Sciatic nerve (tissue), 2 donors: ENCODE measurements around the gene CIAO3. TPM values are rescaled to one million over a fixed set of nuclear protein-coding genes. Genes with fewer than 3 reads are reported as not detected.

Experiments
- ATAC-seq: fragments of 200-7000 bp; cut with Tn5 transposase; one replicate; pipeline ENCODE4 v1.9.1; 2020; ENCODE audit warnings: mild to moderate bottlenecking, moderate library complexity
- DNase-seq: peaks from one replicate; pipeline ENCODE4 v3.0.0-alpha.2; 2020; ENCODE audit warnings: low spot score
- intact Hi-C: fragments of 100-400 bp; cut with DNase I; formaldehyde crosslinking; loops from one replicate; pipeline ENCODE4 v1.14.2; 2022
- total RNA-seq: library from RNA; stranded (reverse); fragmentation: NEBNext Ultra II Directional; extraction: Animal tissue kit (Norgen Biotek cat#: 25700); gene quantifications from one replicate; pipeline ENCODE4 v1.2.1, GENCODE V29; 2021
- donor health status: DM: no; HTN: no; CAD: no.
- donor health status: DM: no; HTN: no; CAD: no.

Gene CIAO3
- total RNA-seq, 1 donor from 2014 or later: 26.9 TPM

DNA sequence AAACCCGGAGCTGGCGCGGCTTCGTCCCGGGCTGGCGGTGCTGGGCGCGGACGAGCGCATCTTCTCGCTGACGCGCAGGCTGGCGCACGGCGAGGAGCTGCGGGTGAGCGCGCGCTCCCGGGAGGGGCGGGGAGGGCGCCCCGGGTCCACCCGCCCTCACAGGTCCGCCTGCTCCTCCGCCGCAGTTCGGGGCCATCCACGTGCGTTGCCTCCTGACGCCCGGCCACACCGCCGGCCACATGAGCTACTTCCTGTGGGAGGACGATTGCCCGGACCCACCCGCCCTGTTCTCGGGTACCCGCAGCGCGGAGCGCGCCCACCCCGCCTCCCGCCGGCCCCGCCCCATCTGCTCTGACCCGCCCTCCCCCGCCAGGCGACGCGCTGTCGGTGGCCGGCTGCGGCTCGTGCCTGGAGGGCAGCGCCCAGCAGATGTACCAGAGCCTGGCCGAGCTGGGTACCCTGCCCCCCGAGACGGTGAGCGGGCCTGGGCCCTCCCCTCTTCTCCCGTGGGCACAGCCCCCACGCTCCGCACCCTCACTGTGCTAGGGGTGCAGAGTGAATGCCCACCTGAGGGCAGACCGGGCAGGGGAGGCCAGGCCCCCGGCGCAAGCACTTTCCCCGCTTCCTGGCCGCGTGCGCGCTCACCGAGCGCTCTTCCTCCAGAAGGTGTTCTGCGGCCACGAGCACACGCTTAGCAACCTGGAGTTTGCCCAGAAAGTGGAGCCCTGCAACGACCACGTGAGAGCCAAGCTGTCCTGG, 12.5 kb downstream of the CIAO3 start:
- ATAC-seq (peak; percentile 46), DNase-seq (peak; percentile 82)
- intact Hi-C loops: no loop called here

DNA sequence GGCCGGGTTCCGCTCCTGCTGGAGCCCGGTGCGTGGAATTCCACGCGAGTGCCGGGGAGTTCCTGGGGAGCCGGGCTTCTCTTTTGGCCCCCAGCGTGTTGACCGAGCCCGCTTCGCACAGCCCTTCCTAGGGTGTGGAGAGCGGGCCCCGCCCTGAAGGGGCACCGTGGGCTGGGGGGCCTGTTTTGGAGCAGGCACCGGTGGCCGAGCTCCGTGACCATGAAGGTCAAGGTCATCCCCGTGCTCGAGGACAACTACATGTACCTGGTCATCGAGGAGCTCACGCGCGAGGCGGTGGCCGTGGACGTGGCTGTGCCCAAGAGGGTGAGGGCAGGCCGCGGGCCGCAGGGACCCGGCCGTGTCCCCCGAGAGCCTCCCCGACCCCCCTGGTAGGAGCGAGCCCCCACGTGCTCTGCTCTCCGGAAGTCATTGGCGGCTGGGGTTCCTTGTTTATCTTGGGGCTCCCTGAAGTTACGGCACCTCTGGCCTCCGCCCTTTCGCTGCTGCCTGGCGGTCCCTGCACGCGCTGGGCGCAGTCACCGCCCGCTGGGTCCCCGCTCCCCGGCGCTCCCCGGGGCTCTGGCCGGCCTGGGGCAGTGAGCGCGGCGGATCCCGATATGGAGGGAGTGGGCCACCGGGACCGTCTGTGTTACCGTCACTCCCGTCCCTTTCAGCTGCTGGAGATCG, 13.4 kb downstream of the CIAO3 start:
- intact Hi-C loops: no loop called here
- DNase-seq (no peak), ATAC-seq (no peak)

DNA sequence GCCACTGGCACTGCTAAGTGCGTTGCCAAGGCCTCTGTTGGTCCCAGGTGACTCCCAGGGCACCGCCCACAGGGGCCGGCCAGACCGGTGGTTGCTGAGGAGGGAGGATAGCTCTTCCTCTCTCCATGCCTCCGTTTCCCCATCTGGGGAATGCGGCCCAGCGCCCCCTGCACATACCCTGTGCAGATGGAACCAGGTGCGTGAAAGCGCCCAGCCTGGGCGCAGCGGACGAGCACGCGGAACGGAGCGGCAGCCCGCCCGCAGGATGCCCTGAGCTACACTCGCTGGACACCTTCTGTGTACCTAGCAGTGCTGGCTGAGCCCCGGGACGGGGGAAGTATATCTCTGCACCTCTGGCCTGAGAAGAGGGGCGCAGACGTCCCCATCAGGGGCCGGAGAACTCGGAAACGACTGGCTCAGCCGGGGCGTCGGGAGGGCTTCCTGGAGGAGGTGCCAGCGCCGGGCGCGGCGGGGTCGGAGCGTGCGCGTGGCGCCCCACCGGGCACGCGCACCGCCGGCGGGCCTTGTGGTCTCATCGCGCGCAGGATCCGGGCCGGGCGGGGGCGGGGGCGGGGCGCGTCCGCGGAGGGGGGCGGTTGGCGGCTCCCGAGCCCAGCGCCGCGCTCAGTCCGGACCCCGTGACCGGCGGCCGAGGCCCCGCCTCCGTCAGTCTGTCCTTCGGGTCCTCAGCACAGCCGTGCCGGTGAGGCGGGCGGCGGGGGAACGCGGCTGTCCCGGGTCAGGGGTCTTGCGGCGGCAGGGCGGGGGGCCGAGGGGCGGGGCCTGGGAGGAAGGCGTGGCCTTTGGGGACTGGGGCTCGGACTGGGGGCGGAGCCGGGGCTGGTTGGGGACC, 14.1 kb downstream of the CIAO3 start, which contains the start of the genes CCDC78 and HAGHL:
CCDC78 (minus strand) TSS at position 6 of the 853 bp plus-strand sequence. CDS start 76 bp downstream, outside the sequence.
HAGHL (plus strand) TSS at position 669 of the 853 bp plus-strand sequence. CDS start 404 bp downstream, outside the sequence.
- DNase-seq (peak; percentile 84), ATAC-seq (no peak)
- intact Hi-C loops: no loop called here

DNA sequence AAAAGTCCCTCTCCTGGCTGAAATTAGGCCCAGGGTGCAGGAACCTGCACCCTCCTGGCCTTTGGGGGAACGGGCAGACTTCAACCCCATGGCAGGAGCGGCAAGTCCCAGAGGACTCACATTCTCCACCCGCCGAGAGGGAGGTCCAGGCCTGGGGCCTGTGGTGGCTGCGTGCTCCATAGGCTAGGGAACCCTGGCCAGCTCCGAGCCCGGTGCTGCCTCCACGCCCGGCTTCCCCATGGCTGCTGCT, 14.7 kb downstream of the CIAO3 start:
- ATAC-seq: no peak
- intact Hi-C loops: no loop called here
- no peak for DNase-seq

DNA sequence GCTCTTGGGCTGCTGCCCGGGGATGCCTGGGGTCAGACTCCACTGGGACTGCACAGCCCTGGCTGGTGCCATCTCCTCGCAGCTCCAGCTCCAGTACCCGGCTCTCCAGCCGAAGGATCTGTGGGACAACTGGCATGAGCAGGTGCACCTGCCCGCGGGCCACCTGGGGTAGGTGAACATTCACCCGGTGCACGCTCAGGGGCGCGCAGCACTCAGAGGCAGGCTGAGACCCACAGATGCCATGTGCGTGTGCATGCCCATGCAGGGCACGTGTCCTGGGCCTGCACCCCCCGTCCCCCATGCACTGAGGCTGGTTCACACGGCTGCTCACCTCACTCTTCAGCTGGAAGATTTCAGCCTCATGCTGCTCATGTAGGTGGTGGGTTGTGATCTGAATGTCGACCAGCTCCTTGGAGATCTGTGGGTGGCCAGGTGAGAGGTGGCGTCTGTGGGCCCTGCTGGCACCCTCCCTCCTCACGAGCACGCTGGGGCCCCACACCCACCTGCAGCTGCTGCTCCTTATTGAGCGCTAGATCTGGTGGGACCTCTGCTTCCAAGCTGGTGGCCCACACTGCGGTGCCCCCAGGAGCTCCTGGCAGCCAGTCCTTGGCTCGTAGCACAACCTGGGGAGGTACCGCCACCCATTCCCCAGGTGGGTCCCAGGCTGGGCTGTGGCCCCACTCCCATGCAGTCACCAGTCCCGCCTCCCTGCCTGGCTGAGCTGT, 15.2 kb downstream of the CIAO3 start:
- ATAC-seq (no peak), DNase-seq (no peak)
- intact Hi-C loops: no loop called here

DNA sequence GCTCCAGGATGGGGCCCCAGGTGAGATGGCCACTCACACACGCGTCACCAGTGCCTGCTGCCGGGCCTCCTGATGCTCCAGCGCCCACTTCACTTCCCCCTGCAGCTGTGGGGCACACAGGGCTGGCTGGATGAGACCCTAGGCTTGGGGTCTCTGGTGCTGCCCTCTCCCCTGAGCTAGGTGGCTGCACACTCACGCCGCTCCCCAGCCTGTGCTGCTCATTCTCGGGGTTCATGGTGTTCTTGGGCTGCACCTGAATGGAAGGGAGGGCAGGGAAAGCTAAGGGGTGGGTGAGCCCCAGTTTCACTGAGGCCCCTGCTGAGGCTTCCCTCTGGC, 15.8 kb downstream of the CIAO3 start:
- no peak for DNase-seq
- no peak for ATAC-seq
- intact Hi-C loops: no loop called here

DNA sequence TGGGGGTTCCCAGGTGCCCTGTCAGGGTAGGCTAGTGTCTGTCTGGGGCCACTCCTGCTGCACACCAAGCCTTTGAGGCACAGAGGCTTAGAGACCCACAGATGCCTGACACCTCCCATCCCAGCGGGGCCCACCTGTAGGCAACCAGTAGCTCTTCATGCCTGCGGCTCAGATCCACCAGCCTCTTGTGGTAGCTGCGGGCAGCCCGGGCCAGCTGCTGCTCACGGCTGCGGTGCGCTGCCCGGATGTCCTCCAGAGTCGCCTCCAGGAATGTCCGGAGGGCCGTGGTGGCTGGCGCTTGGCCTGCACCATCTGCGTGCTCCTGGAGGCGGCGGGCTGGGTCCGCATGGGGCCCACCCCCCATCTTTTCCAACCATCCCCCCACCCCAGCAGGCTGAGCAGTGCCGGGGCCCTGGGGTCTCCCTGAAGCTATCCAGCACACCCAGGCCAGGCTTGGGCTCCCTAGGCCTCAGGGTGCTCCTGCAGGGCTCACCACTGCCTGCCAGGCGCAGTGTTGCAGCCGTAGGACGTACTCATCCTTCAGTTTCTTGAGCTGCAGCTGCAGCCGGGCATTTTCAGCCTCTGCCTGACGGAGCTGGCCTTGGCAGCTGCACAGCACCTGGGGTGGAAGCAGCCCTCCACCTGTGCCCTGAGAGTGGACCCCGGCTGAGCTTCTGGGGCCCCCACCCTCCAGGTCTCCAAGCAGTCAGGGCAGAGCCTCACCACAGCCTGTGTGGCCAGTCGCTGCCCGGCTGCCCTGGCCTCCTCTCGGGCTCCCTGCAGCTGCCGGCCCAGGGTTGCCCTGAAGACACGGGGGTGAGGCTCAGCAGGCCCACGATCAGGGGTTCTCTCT, 16.4 kb downstream of the CIAO3 start:
- no peak for DNase-seq
- intact Hi-C loops: no loop called here
- ATAC-seq: no peak

DNA sequence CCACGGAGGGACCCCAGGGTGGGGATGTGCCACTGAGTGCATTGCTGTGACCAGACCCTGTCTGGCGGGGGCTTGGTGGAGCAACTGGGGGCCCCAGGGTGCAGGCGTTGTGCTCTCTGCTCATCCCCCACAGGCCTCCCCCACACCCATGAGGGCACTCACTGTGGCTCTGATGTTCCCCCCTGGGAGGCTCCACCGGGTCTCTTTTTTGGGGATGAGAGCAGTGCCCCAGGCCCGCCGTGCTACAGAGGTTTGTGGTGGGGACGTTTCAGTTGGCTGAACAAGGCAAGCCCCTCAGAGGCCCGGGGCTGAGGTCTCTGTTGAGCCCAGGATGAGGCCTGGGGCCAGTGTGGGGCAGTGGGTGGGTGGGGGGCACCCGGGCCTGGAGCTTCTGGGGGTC, 17.1 kb downstream of the CIAO3 start:
- intact Hi-C loops: no loop called here
- no peak for DNase-seq
- no peak for ATAC-seq

DNA sequence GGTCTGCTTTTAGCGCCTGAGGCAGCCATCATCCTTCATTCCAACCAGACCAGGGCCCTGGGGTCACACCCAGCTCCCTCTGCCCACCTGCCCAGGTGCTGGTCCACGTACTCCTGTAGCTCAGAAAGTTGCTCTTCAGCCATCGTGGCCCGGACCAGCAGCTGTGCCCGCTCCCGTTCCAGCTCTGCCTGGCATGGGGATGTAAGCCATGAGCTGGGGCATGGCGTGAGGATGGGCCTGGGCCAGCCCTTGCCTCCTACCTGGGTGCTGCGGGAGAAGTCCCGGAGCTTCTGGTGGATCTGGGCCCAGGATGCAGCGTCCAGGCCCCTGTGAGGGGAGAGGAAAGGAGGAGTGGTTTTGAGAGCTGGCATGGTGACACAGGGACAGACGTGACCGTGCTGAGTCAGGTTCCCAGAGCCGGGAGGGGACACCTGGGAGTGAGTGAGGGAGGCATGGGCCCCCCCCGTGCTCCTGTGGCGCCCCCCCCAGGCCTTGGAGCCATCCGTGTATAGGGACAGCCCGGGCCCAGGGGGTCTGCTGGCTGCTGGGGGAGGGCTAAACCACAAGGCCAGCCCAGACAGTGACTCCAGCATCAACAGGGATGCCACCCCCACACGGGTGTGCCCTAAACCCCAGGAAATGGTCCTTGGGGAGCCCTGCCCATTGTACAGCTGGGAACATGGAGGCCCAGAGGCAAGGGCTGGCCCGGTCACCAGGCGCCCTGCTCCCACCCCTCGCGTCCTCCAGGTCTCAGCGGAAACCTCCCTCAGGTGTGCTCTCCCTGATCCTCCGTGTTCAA, 17.8 kb downstream of the CIAO3 start:
- intact Hi-C loops: no loop called here
- DNase-seq (no peak), ATAC-seq (no peak)

DNA sequence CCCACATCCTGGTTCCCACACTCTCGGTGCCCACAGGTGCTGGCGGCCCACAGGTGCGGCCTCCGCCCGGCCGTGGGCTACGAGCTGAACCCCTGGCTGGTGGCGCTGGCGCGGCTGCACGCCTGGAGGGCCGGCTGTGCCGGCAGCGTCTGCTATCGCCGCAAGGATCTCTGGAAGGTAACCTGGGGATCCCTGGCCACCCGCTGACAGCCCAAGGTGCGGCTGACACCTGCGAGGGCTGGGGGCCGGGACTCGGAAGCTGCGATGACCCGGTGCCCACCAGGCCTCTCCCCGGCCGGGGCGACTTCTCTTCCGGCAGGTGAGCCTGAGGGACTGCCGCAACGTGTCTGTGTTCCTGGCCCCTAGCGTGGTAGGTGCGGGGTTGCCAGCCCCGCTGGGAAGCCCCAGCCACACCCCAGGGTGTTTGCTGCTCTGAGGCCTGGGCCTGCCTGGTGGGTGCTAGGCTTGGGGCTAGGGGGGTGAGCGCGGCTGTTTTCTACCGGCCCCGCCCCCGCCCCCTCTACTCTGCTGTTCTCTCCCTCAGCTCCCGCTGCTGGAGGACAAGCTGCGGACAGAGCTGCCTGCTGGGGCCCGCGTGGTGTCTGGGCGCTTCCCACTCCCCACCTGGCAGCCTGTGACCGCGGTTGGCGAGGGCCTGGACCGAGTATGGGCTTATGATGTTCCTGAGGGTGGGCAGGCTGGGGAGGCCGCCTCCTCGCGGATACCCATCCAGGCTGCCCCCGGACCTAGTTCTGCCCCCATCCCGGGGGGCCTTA, 18.8 kb downstream of the CIAO3 start:
- intact Hi-C loops: no loop called here
- ATAC-seq (no peak), DNase-seq (no peak)

DNA sequence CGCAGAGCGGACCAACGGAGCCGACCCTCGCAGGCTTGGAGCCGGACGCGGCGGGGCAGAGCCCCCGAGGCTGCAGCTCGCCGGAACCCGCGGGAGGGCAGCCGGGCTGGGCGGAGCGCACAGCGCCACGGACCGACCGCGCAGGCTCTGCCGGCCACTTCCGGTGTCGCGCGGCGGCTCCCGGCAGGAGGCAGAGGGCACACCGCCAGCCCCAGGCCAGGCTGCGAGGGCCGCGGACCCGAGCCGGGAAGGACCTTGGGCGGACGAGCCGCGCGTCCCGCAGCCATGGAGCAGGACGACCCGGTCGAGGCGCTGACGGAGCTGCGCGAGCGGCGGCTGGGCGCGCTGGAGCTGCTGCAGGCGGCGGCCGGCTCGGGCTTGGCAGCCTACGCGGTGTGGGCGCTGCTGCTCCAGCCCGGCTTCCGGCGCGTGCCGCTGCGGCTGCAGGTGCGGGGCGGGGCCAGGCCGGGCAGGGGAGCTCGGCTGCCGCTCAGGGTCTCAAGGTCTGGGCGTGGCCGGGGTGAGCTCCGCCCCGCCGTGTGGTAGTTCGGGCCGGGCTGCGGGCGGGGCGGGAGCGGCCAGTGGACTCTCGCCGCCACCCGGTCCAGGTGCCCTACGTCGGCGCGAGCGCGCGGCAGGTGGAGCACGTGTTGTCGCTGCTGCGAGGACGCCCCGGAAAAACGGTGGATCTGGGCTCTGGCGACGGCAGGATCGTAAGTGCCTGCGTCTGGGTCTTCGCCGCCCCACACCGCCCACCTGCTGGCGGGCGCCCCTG, 19.6 kb downstream of the CIAO3 start, which contains the start of gene ANTKMT:
ANTKMT (plus strand) TSS at position 157 of the 775 bp plus-strand sequence; CDS start at position 286, 129 bp downstream.
- ATAC-seq (peak; percentile 65), DNase-seq (peak; percentile 86)
- intact Hi-C loops: no loop called here

DNA sequence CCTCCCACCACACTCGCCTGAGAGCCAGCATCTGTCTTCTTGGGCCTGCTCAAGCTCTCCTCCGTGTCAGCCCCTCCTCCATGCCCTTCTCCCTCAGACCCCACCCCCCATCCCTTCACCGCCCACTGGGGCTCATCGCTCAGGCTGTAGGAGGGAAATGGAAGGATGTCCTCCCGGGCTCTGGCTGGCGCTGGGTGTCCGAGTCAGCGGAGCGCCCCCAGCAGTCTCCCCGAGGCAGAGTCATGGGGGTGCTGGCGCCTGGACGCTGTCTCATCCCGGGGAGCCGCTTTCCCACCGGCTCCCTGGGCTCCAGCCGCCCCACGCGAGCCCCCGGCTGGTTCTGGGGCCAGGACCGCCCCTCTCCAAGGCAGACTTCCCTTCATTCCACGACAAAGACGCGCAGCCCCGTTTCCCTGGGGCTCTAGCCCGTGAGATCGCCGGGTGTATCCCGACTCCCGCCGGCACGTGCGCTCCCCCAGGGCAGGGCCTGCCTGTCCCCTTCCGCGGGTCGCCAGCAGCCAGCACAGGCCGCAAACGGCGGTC, 20.3 kb downstream of the CIAO3 start:
- intact Hi-C loops: no loop called here
- peak; percentile 44 for ATAC-seq

DNA sequence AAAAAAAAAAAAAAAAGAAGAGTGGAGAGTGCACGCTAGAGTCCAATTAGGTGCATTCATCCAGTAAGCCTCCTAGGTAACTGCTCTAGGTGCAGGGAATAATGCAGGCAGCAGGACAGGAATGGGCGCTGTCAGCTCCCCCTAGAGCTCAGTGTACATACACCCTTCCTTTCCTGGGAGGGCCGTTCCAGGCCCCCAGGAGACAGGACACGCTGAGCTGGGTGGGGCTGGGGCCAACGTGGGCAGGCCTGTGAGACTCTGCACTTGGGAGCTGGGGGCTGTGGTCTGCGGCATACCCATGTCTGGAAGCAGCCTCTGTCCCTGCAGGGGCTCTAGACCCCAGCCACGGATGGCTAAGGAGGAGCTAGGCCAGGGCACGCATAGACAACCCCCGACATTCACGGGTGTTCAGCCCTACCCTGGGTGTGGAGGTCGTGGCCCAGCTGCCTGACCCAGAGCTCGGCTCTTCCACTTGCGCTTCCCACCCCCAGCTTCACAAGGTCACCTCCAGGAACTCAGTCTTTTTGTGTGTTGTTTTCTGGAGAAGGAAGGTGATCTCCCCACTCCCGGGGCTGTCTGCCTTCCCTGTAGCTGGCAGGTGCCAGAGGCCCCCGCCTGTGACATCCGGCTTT, 20.9 kb downstream of the CIAO3 start:
- ATAC-seq (peak; percentile 4), DNase-seq (no peak)
- intact Hi-C loops: no loop called here

More for the DNA sequence above, 20.3 kb downstream of the CIAO3 start:
- DNase-seq: peak; percentile 78

DNA sequence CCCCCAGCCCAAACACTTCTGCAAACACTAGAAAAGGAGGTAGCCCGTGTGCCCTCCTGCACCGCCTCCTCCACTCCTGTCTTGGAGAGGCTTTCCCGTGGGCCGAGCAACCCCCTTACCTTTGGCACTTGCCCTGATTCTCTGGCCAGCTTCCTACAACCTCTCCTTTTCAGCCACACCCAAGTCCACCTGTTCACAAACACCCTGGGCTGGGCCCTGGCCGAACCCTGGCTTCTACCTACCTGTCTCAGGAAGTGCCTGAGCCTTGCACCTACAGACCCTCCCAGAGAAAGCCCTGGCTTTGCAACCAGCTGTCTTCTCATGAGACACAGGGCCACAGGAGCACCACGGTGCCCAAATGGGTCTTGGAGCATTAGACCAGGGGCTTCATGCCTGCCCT, 21.9 kb downstream of the CIAO3 start:
- intact Hi-C loops: no loop called here
- ATAC-seq (no peak), DNase-seq (no peak)

DNA sequence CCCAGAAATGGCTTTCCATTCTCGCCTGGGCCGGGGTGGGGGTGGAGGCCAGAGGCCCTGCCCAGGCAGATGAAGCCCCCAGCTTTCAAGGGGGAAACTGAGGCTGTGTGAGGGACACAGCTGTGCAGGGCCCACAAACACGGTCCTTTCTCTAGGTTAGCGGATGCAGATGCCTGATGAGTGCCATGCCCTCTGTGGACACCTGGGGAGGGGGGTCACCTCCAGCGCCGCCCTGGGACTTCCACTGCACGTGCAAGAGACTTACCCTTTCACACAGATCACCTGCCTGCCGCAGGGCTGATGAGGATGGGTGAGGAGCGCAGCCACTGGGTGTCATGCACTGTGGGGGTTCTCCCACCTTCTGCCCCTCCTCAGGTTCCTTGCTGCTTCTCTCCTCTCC, 22.4 kb downstream of the CIAO3 start:
- ATAC-seq: no peak
- intact Hi-C loops: no loop called here
- no peak for DNase-seq
